HL-60/S4 treated with phorbol 12-myristate 13-acetate at 8.2 ng/mL for 4 days and 3 days (cell line): ENCODE results near the gene TANGO6.

Experiments used
- in situ Hi-C: fragments of 300-500 bp; cut with MboI; formaldehyde crosslinking; loops from 2 replicates; pipeline ENCODE4 v1.15.0; 2022; ENCODE audit warnings: low sequenced_read_pairs

TANGO6 gene

GRCh38 chr16:69112285-69113129 is 269.2 kb downstream of the TANGO6 start:
- in situ Hi-C loops = no loop called here

- in situ Hi-C loops = no loop called here
These were observed 269.9 kb downstream of the TANGO6 start for GRCh38 chr16:69113216-69113615.

- in situ Hi-C loops = no loop called here
These were observed 271.1 kb downstream of the TANGO6 start for GRCh38 chr16:69114346-69114975.

GRCh38 chr16:69114976-69115355 is 271.6 kb downstream of the TANGO6 start:
- in situ Hi-C loops = no loop called here

- in situ Hi-C loops = no loop called here
These were observed 272.0 kb downstream of the TANGO6 start for GRCh38 chr16:69115361-69115760.

- in situ Hi-C loops = no loop called here
These were observed 272.5 kb downstream of the TANGO6 start for GRCh38 chr16:69115837-69116236.

- in situ Hi-C loops = no loop called here
These were observed 273.0 kb downstream of the TANGO6 start for GRCh38 chr16:69116256-69116875.

- in situ Hi-C loops = no loop called here
These were observed 273.6 kb downstream of the TANGO6 start for GRCh38 chr16:69116906-69117305.

- in situ Hi-C loops = no loop called here
These were observed 275.1 kb downstream of the TANGO6 start for GRCh38 chr16:69118468-69118867.

GRCh38 chr16:69118994-69119393 is 275.7 kb downstream of the TANGO6 start:
- in situ Hi-C loops = no loop called here

- in situ Hi-C loops = no loop called here
These were observed 276.2 kb downstream of the TANGO6 start for GRCh38 chr16:69119536-69119935.

- in situ Hi-C loops = loop anchor here (10.0 kb wide), 1 partner anchor 215 kb away; no protein-coding TSS in a partner anchor
These were observed 276.8 kb downstream of the TANGO6 start for GRCh38 chr16:69120096-69120664.

- in situ Hi-C loops = loop anchor here (10.0 kb wide), 1 partner anchor 219 kb away; no protein-coding TSS in a partner anchor
These were observed 280.6 kb downstream of the TANGO6 start for GRCh38 chr16:69123910-69124309.

- in situ Hi-C loops = loop anchor here (10.0 kb wide), 1 partner anchor 220 kb away; no protein-coding TSS in a partner anchor
These were observed 281.1 kb downstream of the TANGO6 start for GRCh38 chr16:69124406-69124805.

- in situ Hi-C loops = loop anchor here (10.0 kb wide), 1 partner anchor 220 kb away; no protein-coding TSS in a partner anchor
These were observed 281.6 kb downstream of the TANGO6 start for GRCh38 chr16:69124961-69125360.

GRCh38 chr16:69126221-69126620 is 282.9 kb downstream of the TANGO6 start:
- in situ Hi-C loops = loop anchor here (10.0 kb wide), 1 partner anchor 221 kb away; no protein-coding TSS in a partner anchor

GRCh38 chr16:69126801-69127200 is 283.5 kb downstream of the TANGO6 start:
- in situ Hi-C loops = loop anchor here (10.0 kb wide), 1 partner anchor 222 kb away; no protein-coding TSS in a partner anchor

GRCh38 chr16:69127966-69128510 is 284.7 kb downstream of the TANGO6 start:
- in situ Hi-C loops = loop anchor here (10.0 kb wide), 1 partner anchor 223 kb away; no protein-coding TSS in a partner anchor

GRCh38 chr16:69130461-69130860 is 287.1 kb downstream of the TANGO6 start:
- in situ Hi-C loops = no loop called here

- in situ Hi-C loops = no loop called here
These were observed 288.0 kb downstream of the TANGO6 start for GRCh38 chr16:69131167-69131838.
